GM12878 (cell line): ENCODE measurements around the gene CHN1. TPM values are rescaled to one million over a fixed set of nuclear protein-coding genes. Genes with fewer than 3 reads are reported as not detected.

ENCODE experiments used
- ATAC-seq: fragments of 200-7000 bp; cut with Tn5 transposase; 3 replicates; pipeline ENCODE4 v1.9.1; 2020; ENCODE audit warnings: mild to moderate bottlenecking, moderate library complexity
- BruUV-seq: library from RNA; stranded (reverse); fragments of 400-500 nt; replicated peaks from 2 replicates; lab custom pipeline; 2021; lab: Mats Ljungman, UMichigan
- CTCF ChIA-PET: fragments of 300-600 bp; sonication (Branson Sonifier 250); formaldehyde crosslinking; extraction: SDS; loops from one replicate; lab custom pipeline; 2021; ENCODE audit warnings: inconsistent platforms; lab: Yijun Ruan, JAX
- POLR2A ChIA-PET: fragments of 350-600 bp; formaldehyde crosslinking; extraction: SDS; loops from one replicate; lab custom pipeline; 2021; ENCODE audit warnings: inconsistent platforms; lab: Charles Lee
- RAD21 ChIA-PET: fragments of 300-600 bp; sonication (Branson Sonifier 250); formaldehyde crosslinking; loops from one replicate; lab custom pipeline; 2023; ENCODE audit warnings: antibody characterized with exemption; ENCODE audit not compliant: unreplicated experiment; lab: Charles Lee
- SMC1A ChIA-PET: fragments of 300-600 bp; sonication (Branson Sonifier 250); formaldehyde crosslinking; loops from one replicate; lab custom pipeline; 2023; ENCODE audit not compliant: unreplicated experiment, uncharacterized antibody; lab: Charles Lee
- DNase-seq: peaks from one replicate; pipeline ENCODE4 v3.0.0-alpha.2; 2011; ENCODE audit warnings: low read depth, low spot score
- FAIRE-seq: peaks from 3 replicates; lab custom pipeline; 2011; peaks lifted over from hg19 to GRCh38; lab: Jason Lieb, UNC
- H2AFZ ChIP-seq: 2 replicates; pipeline ENCODE4 v1.6.0; 2011; ENCODE audit warnings: low read depth, low read length, control low read depth; ENCODE audit not compliant: control insufficient read depth
- H3K27ac ChIP-seq: 2 replicates; pipeline ENCODE4 v1.5.1; 2011; ENCODE audit warnings: control low read depth; ENCODE audit not compliant: control insufficient read depth, insufficient read depth
- H3K27me3 ChIP-seq, 2 experiments: replicated peaks in 1 of 2; 2 replicates each; pipeline versions ENCODE4 v1.6.0 to v1.6.1; 2011; ENCODE audit warnings: low read length in 1 of 2; ENCODE audit not compliant: control insufficient read depth in 2 of 2, insufficient read depth in 2 of 2
- H3K36me3 ChIP-seq, 2 experiments: 2 replicates each; pipeline ENCODE4 v1.5.1; 2011; ENCODE audit warnings: low read length in 1 of 2; ENCODE audit not compliant: control insufficient read depth in 2 of 2, insufficient read depth in 2 of 2
- H3K4me1 ChIP-seq: 2 replicates; pipeline ENCODE4 v1.6.1; 2011; ENCODE audit warnings: mild to moderate bottlenecking, low read length, moderate library complexity, mixed read lengths; ENCODE audit not compliant: control insufficient read depth, insufficient read depth
- H3K4me2 ChIP-seq: 2 replicates; pipeline ENCODE4 v1.6.0; 2011; ENCODE audit warnings: control low read depth; ENCODE audit not compliant: control insufficient read depth, insufficient read depth
- H3K4me3 ChIP-seq: fragments of 200-600 bp; sonication (generic); 2 replicates; pipeline ENCODE4 v1.5.1; 2016
- H3K79me2 ChIP-seq: 2 replicates; pipeline ENCODE4 v1.6.0; 2011; ENCODE audit warnings: low read length; ENCODE audit not compliant: control insufficient read depth, insufficient read depth
- H3K9ac ChIP-seq: 2 replicates; pipeline ENCODE4 v1.8.0; 2011; ENCODE audit warnings: low read length, control low read depth, mixed read lengths; ENCODE audit not compliant: control insufficient read depth, insufficient read depth
- H3K9me3 ChIP-seq: replicated peaks from 3 replicates; pipeline ENCODE4 v1.5.1; 2011; ENCODE audit warnings: mild to moderate bottlenecking, low read length; ENCODE audit not compliant: control insufficient read depth, insufficient read depth
- H4K20me1 ChIP-seq: 2 replicates; pipeline ENCODE4 v1.6.0; 2011; ENCODE audit not compliant: control insufficient read depth, insufficient read depth
- ATF7 ChIP-seq: fragments of 450-650 bp; IDR thresholded peaks from 2 replicates; pipeline ENCODE4 v1.6.1; 2016; ENCODE audit warnings: low read depth, mild to moderate bottlenecking
- BCL3 ChIP-seq: IDR thresholded peaks from 2 replicates; pipeline ENCODE4 v1.6.1; 2011; ENCODE audit warnings: borderline replicate concordance, low read depth, mild to moderate bottlenecking, moderate library complexity, low read length; ENCODE audit not compliant: insufficient read depth, poor library complexity, severe bottlenecking
- BCLAF1 ChIP-seq: fragments of 450-650 bp; IDR thresholded peaks from 2 replicates; pipeline ENCODE4 v1.6.1; 2017; ENCODE audit warnings: antibody characterized with exemption, mild to moderate bottlenecking, moderate library complexity
- EGR1 ChIP-seq, 2 experiments: IDR thresholded peaks; 1 replicate in 1 of 2; 2 replicates in 1 of 2; pipeline ENCODE4 v1.6.1; 2011 to 2012; ENCODE audit warnings: low read depth in 2 of 2, low read length in 2 of 2, borderline replicate concordance in 1 of 2, mild to moderate bottlenecking in 1 of 2, moderate library complexity in 1 of 2
- FOXK2 ChIP-seq: fragments of 450-650 bp; IDR thresholded peaks from 2 replicates; pipeline ENCODE4 v1.6.1; 2017; ENCODE audit warnings: mild to moderate bottlenecking, moderate library complexity
- GABPA ChIP-seq: IDR thresholded peaks from 2 replicates; pipeline ENCODE4 v1.6.1; 2014; ENCODE audit warnings: antibody characterized with exemption, low read depth, mild to moderate bottlenecking, inconsistent platforms
- IRF4 ChIP-seq: IDR thresholded peaks from 2 replicates; pipeline ENCODE4 v1.6.1; 2011; ENCODE audit warnings: low read depth, low read length
- NBN ChIP-seq: fragments of 450-650 bp; IDR thresholded peaks from 2 replicates; pipeline ENCODE4 v1.6.1; 2016
- NFYB ChIP-seq: IDR thresholded peaks from 2 replicates; pipeline ENCODE4 v1.6.1; 2011; ENCODE audit warnings: low read depth, mild to moderate bottlenecking, low read length, improper control_type of control experiment, moderate library complexity; ENCODE audit not compliant: insufficient read depth
- RAD51 ChIP-seq: fragments of 450-650 bp; IDR thresholded peaks from 2 replicates; pipeline ENCODE4 v1.6.1; 2016; ENCODE audit warnings: moderate library complexity, mild to moderate bottlenecking, inconsistent platforms
- RFX5 ChIP-seq: IDR thresholded peaks from 2 replicates; pipeline ENCODE4 v1.6.1; 2011; ENCODE audit warnings: low read depth, low read length, improper control_type of control experiment
- SMARCA5 ChIP-seq: fragments of 450-650 bp; IDR thresholded peaks from 2 replicates; pipeline ENCODE4 v1.6.1; 2017; ENCODE audit warnings: mild to moderate bottlenecking
- SPI1 ChIP-seq: IDR thresholded peaks from 2 replicates; pipeline ENCODE4 v1.6.1; 2011; ENCODE audit warnings: low read depth, mild to moderate bottlenecking, low read length, moderate library complexity, borderline replicate concordance; ENCODE audit not compliant: insufficient read depth
- USF2 ChIP-seq: IDR thresholded peaks from 2 replicates; pipeline ENCODE4 v1.6.1; 2011; ENCODE audit warnings: low read depth, low read length, improper control_type of control experiment, borderline replicate concordance
- ZBED1 ChIP-seq: IDR thresholded peaks from 2 replicates; pipeline ENCODE4 v1.6.1; 2016; ENCODE audit warnings: borderline replicate concordance
- WGBS: methylation state at CpG from one replicate; pipeline ENCODE4 v1.1.6; 2016; ENCODE audit warnings: low lambda C conversion rate; ENCODE audit not compliant: insufficient replicate concordance, insufficient coverage; ENCODE audit errors: missing lambda C conversion rate; 5-methylcytosine and 5-hydroxymethylcytosine counted together
- in situ Hi-C: fragments of 300-500 bp; cut with MboI; formaldehyde crosslinking; loops from 9 replicates; pipeline ENCODE4 v1.14.3; 2018; ENCODE audit warnings: mixed read lengths
- intact Hi-C: fragments of 100-400 bp; cut with micrococcal nuclease; formaldehyde crosslinking; loops from one replicate; pipeline ENCODE4 v1.14.2; 2022; ENCODE audit not compliant: unreplicated experiment
- polyA plus RNA-seq, 11 experiments: library from polyadenylated mRNA; depleted of rRNA in 4 of 11; unstranded in 6 of 11; stranded (reverse) in 5 of 11; fragments of >200 nt; fragmentation: Nextera tagmentation in 4 of 11; fragmentation: Illumina TruSeq in 1 of 11; extraction: Ambion mirVana in 4 of 11; extraction: Trizol in 1 of 11; gene quantifications; 1 replicate in 1 of 11; 2 replicates in 10 of 11; pipeline versions ENCODE4 v1.2.1 to v1.2.3, GENCODE V29; 2011 to 2016; ENCODE audit warnings: inconsistent platforms in 2 of 11, missing spikeins in 2 of 11, low read depth in 1 of 11
- total RNA-seq, 4 experiments: library from RNA; depleted of rRNA in 3 of 4; stranded (reverse); fragments of >200 nt in 3 of 4; fragmentation: Illumina TruSeq in 1 of 4; extraction: Trizol in 1 of 4; gene quantifications; 2 replicates each; pipeline versions ENCODE4 v1.2.1 to v1.2.3, GENCODE V29; 2013 to 2021

The CHN1 gene
- total and polyA plus RNA-seq, 10 of the 15 experiments (the other 5 are each of a cell fraction or from before 2014, with no cell fraction given), result 0.18 to 0.92 (median 0.53) TPM; not detected in 1

- TF ChIP-seq USF2, result no peak
- TF ChIP-seq FOXK2, result no peak
These were observed 204.6 kb downstream of the CHN1 start (continued) for GRCh38 chr2:174800436-174801205.

GRCh38 chr2:174798801-174799200 is 206.4 kb downstream of the CHN1 start:
- no peak for ATAC-seq
- in situ Hi-C loops (no loop called here), intact Hi-C loops (no loop called here)
- Histone ChIP-seq H3K9me3 (no peaks in the 10 kb centered on the region), H3K4me2 (no peak overlapping the region), H4K20me1 (no peaks in the 10 kb centered on the region), H3K36me3 (no peaks in the 10 kb centered on the region), H2AFZ (no peak overlapping the region), H3K27me3 (no peaks in the 10 kb centered on the region; a peak in 1 of 4 replicates), H3K4me1 (no peaks in the 10 kb centered on the region), H3K79me2 (no peaks in the 10 kb centered on the region), H3K27ac (no peak overlapping the region), H3K9ac (no peak overlapping the region), H3K4me3 (no peak overlapping the region)
- ChIA-PET CTCF (no interaction called here), RAD21 (no interaction called here), POLR2A (no interaction called here), SMC1A (interaction anchor here (1.3 kb wide), 1 partner anchor 13 kb away, joined by 3 read pairs; no protein-coding TSS in a partner anchor)
- FAIRE-seq, result no peak
- no peak for DNase-seq
- WGBS, result 0% methylated on average over 1 of the region's 1 CpG
- no TSS peak for BruUV-seq
- no peak for TF ChIP-seq IRF4
- no peak for TF ChIP-seq SPI1
- no peak for TF ChIP-seq SMARCA5
- no peak for TF ChIP-seq GABPA
- no peak for TF ChIP-seq BCL3
- TF ChIP-seq RAD51, result no peak
- no peak for TF ChIP-seq ATF7
- TF ChIP-seq RFX5, result no peak
- TF ChIP-seq FOXK2, result no peak
- TF ChIP-seq ZBED1, result no peak
- no peak for TF ChIP-seq NBN
- TF ChIP-seq BCLAF1, result no peak
- no peak for TF ChIP-seq EGR1 (IDR thresholded peaks at IDR 0.05; ENCODE audit: borderline replicate concordance in 1 of 2, low read depth in 2 of 2, low read length in 2 of 2)
- TF ChIP-seq NFYB, result no peak
